ENCODE data around the gene GPR26. TPM values are rescaled to one million over a fixed set of nuclear protein-coding genes. Genes with fewer than 3 reads are reported as not detected.

The GPR26 gene
- total RNA-seq, 2 experiments from 2014 or later = not detected

DNA sequence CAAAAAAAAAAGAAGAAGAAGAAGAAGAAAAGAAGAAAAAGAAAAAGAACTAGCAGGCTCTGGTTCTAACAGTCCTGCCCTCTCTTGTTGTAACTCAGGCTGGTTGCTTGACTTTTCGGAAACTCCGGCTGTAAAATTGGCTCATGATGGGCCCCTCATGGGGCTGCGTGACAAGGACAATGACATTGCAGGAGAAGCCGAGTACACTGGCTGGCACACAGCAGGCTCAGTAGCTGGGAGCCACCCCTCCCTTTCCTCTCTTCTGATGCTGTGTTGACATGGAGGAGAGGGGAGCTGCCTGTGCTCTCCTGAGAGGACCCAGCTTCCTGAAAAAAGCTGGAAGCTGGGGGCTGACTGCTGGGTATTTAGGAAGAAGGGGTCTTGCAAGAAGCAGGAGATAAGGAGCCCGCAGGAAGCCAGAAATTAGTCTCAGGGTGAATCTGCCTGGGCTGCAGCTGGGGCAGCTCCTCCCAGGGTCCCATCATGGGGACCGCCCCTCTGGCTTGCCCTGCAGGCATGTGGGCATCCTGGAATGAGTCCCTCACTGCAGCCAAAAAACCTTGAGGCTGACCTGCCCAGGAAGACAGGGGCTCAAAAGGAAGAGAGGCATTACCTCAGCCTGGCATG lies 14.6 kb upstream of the GPR26 start:
- peaks cover 0 to 5% of the 10 kb centered on the region in 2 experiments for H3K27me3 ChIP-seq (ENCODE audit: control insufficient read depth in 1 of 2, insufficient read depth in 2 of 2, low read length in 2 of 2)
- Mint-ChIP-seq H3K27me3 (peaks cover 8% of the 10 kb centered on the region), H3K4me3 (no peak overlapping the region), H3K9me3 (no peaks in the 10 kb centered on the region), H3K4me1 (ENCODE audit: low read depth) (no peaks in the 10 kb centered on the region), H3K27ac (no peak overlapping the region), H3K36me3 (ENCODE audit: low read depth) (no peaks in the 10 kb centered on the region)
- TF ChIP-seq CTCF (IDR thresholded peaks at IDR 0.05) = no peak
- POLR2A ChIA-PET = no interaction called here
- DNase-seq (no peak), ATAC-seq (ENCODE audit: poor library complexity) (no peak)
- CTCF ChIA-PET = no interaction called here
- no peaks in the 10 kb centered on the region for H3K9me3 ChIP-seq (ENCODE audit: control insufficient read depth in 1 of 2, insufficient read depth in 1 of 2, low read length in 2 of 2)
- H3K27ac ChIP-seq (ENCODE audit: low read depth in 1 of 2, low read length in 2 of 2) = no peak overlapping the region
- intact Hi-C loops (cut with DNase I, micrococcal nuclease) = no loop called here
- no peak overlapping the region for H3K4me3 ChIP-seq (ENCODE audit: low read length)
- no peaks in the 10 kb centered on the region for H3K36me3 ChIP-seq (ENCODE audit: insufficient read depth, low read length)
- H3K4me1 ChIP-seq (ENCODE audit: insufficient read depth, low read length) = no peaks in the 10 kb centered on the region

GRCh38 chr10:123655751-123656150 lies 10.4 kb upstream of the GPR26 start:
- H3K27ac Mint-ChIP-seq = no peak overlapping the region
- peaks cover 11% of the 10 kb centered on the region for H3K27me3 Mint-ChIP-seq
- DNase-seq = no peak
- H3K4me3 ChIP-seq (ENCODE audit: low read length) = no peak overlapping the region
- intact Hi-C loops (cut with DNase I, micrococcal nuclease) = no loop called here
- no peaks in the 10 kb centered on the region for H3K4me1 Mint-ChIP-seq (ENCODE audit: low read depth)
- H3K9me3 ChIP-seq (ENCODE audit: control insufficient read depth in 1 of 2, insufficient read depth in 1 of 2, low read length in 2 of 2) = peaks cover 0 to 12% of the 10 kb centered on the region in 2 experiments
- H3K9me3 Mint-ChIP-seq = no peaks in the 10 kb centered on the region
- H3K27me3 ChIP-seq (ENCODE audit: control insufficient read depth in 1 of 2, insufficient read depth in 2 of 2, low read length in 2 of 2) = peaks cover 0 to 5% of the 10 kb centered on the region in 2 experiments
- H3K36me3 ChIP-seq (ENCODE audit: insufficient read depth, low read length) = no peaks in the 10 kb centered on the region
- ChIA-PET POLR2A (no interaction called here), CTCF (no interaction called here)
- no peaks in the 10 kb centered on the region for H3K4me1 ChIP-seq (ENCODE audit: insufficient read depth, low read length)
- no peak for ATAC-seq (ENCODE audit: poor library complexity)
- no peak overlapping the region for H3K27ac ChIP-seq (ENCODE audit: low read depth in 1 of 2, low read length in 2 of 2)
- no peak for TF ChIP-seq CTCF (IDR thresholded peaks at IDR 0.05)
- H3K4me3 Mint-ChIP-seq = no peak overlapping the region
- no peaks in the 10 kb centered on the region for H3K36me3 Mint-ChIP-seq (ENCODE audit: low read depth)

- Histone ChIP-seq H3K4me1 (ENCODE audit: insufficient read depth, low read length) (no peaks in the 10 kb centered on the region), H3K27ac (ENCODE audit: low read depth in 1 of 2, low read length in 2 of 2) (no peak overlapping the region), H3K36me3 (ENCODE audit: insufficient read depth, low read length) (no peaks in the 10 kb centered on the region), H3K4me3 (ENCODE audit: low read length) (no peak overlapping the region), H3K27me3 (ENCODE audit: control insufficient read depth in 1 of 2, insufficient read depth in 2 of 2, low read length in 2 of 2) (peaks cover 2 to 14% of the 10 kb centered on the region in 2 experiments), H3K9me3 (ENCODE audit: control insufficient read depth in 1 of 2, insufficient read depth in 1 of 2, low read length in 2 of 2) (peaks cover 0 to 35% of the 10 kb centered on the region in 2 experiments)
- H3K9me3 Mint-ChIP-seq = peaks cover 3% of the 10 kb centered on the region
- intact Hi-C loops (cut with DNase I, micrococcal nuclease) = no loop called here
- no peak overlapping the region for H3K4me3 Mint-ChIP-seq
- POLR2A ChIA-PET = no interaction called here
- no peak overlapping the region for H3K27ac Mint-ChIP-seq
- DNase-seq (no peak), ATAC-seq (ENCODE audit: poor library complexity) (no peak)
- H3K36me3 Mint-ChIP-seq (ENCODE audit: low read depth) = no peaks in the 10 kb centered on the region
- peaks cover 48% of the 10 kb centered on the region for H3K27me3 Mint-ChIP-seq
- H3K4me1 Mint-ChIP-seq (ENCODE audit: low read depth) = no peaks in the 10 kb centered on the region
- CTCF ChIA-PET = no interaction called here
- TF ChIP-seq CTCF (IDR thresholded peaks at IDR 0.05) = no peak
Observed at GRCh38 chr10:123663522-123663921, 2.6 kb upstream of the GPR26 start.
